ENCODE data around the gene KCNS3.
A peak's percentile ranks its signal among the peaks of the same experiment; 100 is the strongest.

The KCNS3 gene

GRCh38 chr2:17878281-17879136 lies at the start of gene KCNS3:
Gene KCNS3 (plus strand): TSS chr2:17878667. CDS start chr2:17931009, 52,342 bp downstream.
- peak; percentile 15 for DNase-seq

GRCh38 chr2:17830053-17831034 lies 48.1 kb upstream of the KCNS3 start:
- peak; percentile 3 for DNase-seq

- DNase-seq, result no peak
Measured at GRCh38 chr2:17835516-17835915, 43.0 kb upstream of the KCNS3 start.

- DNase-seq, result no peak
Measured at GRCh38 chr2:17839959-17840358, 38.5 kb upstream of the KCNS3 start.

GRCh38 chr2:17843457-17843856 lies 35.0 kb upstream of the KCNS3 start:
- no peak for DNase-seq

GRCh38 chr2:17845806-17846205 lies 32.7 kb upstream of the KCNS3 start:
- DNase-seq, result no peak

- DNase-seq, result no peak
Measured at GRCh38 chr2:17846676-17847075, 31.8 kb upstream of the KCNS3 start.

- no peak for DNase-seq
Measured at GRCh38 chr2:17847236-17847635, 31.2 kb upstream of the KCNS3 start.

- DNase-seq, result no peak
Measured at GRCh38 chr2:17849275-17849674, 29.2 kb upstream of the KCNS3 start.

GRCh38 chr2:17850151-17850550 lies 28.3 kb upstream of the KCNS3 start:
- no peak for DNase-seq

GRCh38 chr2:17851731-17852585 lies 26.5 kb upstream of the KCNS3 start:
- peak; percentile 20 for DNase-seq

- DNase-seq, result no peak
Measured at GRCh38 chr2:17853799-17854198, 24.7 kb upstream of the KCNS3 start.

- DNase-seq, result no peak
Measured at GRCh38 chr2:17857021-17857420, 21.4 kb upstream of the KCNS3 start.

- DNase-seq, result no peak
Measured at GRCh38 chr2:17858064-17858463, 20.4 kb upstream of the KCNS3 start.

- no peak for DNase-seq
Measured at GRCh38 chr2:17863539-17863938, 14.9 kb upstream of the KCNS3 start.

GRCh38 chr2:17864676-17865075 lies 13.8 kb upstream of the KCNS3 start:
- DNase-seq, result no peak

GRCh38 chr2:17867133-17867532 lies 11.3 kb upstream of the KCNS3 start:
- no peak for DNase-seq

- DNase-seq, result no peak
Measured at GRCh38 chr2:17869128-17869527, 9.3 kb upstream of the KCNS3 start.

- DNase-seq, result no peak
Measured at GRCh38 chr2:17871639-17872038, 6.8 kb upstream of the KCNS3 start.

- no peak for DNase-seq
Measured at GRCh38 chr2:17873021-17873420, 5.4 kb upstream of the KCNS3 start.

GRCh38 chr2:17876590-17876989 lies 1.9 kb upstream of the KCNS3 start:
- no peak for DNase-seq

GRCh38 chr2:17877811-17878280 lies 621 bp upstream of the KCNS3 start:
- no peak for DNase-seq

Measured in NCI-H2029 (cell line).